Stimulated activated CD4-positive, alpha-beta T cell treated with anti-CD3 and anti-CD28 coated beads, Interleukin-2, amount 100 ng/mL, for 48 hours (primary cell): ENCODE measurements around the gene ZNF213.
"Not testable (repeated sequence)": the region's sequence is repeated elsewhere in the genome, so short reads cannot be mapped to it uniquely, and the experiment has no call there.

Experiments
- DNase-seq, 2 donors: peaks; one replicate each; pipeline ENCODE4 v3.0.0-alpha.2; 2020

ZNF213 gene

DNA sequence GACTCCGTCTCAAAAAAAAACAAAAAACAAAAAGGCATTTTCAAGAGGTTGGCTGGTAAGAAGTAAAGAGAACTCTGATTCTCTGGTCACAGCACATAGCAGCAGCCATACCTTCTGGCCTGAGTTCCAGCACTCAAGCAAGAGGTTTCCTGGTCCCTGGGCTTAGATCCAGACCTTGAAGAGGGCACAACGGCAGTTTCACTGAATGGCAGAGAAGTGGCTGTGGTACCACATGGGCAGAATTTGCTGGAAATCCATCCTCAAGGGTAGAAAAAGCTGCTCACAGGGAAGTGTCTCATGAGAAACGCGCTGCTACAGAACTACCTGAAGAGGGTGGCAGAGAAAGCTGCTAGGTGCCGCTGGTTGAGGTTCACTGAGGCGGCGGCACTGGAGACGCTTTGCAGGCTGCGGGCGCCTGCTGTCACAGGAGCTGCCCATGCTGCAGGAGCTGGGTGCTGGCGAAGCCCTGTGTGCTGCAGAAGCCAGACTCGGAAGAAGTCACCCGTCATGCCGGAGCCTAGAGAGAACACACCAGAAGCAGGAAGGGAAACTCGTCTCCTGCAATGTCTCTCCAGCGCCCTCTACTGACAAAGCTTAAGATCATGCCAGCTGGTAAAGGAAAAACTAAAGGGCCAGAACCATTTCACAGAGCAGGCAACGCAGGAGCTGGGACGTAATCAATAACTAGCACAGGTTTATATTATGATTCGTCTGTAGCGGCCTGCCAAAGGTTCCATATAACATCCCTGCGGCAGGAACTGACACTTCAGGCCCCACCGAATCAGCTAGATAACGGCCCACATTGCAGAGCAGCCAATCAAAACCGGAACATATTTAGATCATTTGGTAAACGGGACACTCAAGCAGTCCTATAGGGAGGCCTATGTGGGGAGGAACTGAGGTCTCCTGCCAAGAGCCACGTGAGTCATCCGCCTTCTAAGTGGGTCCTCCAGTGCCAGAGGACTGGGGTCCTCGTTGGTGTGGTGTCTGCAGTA lies 5.4 kb upstream of the ZNF213 start:
- peak; percentile 76 to 79 for DNase-seq

GRCh38 chr16:3131755-3132377 lies 3.0 kb upstream of the ZNF213 start:
- peak; percentile 32 to 43 for DNase-seq

DNA sequence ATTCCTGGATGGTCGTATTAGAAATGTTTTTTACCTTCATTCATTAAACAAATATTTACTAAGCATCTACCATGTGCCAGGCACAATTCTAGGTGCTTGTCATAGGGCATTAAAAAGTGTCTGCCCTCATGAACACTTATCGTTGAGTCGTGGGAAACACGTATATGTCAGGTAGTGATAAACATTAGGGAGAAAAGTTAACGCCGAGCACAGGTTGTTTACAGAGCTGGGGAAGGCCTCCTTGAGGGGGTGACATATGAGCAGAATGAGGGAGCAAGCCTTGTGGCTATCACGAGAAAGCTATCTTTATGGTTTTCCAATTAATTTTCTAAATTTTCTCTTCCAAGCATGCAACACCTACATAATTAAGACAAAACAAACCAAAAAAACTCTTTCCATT lies 985 bp upstream of the ZNF213 start:
- DNase-seq: no peak

DNA sequence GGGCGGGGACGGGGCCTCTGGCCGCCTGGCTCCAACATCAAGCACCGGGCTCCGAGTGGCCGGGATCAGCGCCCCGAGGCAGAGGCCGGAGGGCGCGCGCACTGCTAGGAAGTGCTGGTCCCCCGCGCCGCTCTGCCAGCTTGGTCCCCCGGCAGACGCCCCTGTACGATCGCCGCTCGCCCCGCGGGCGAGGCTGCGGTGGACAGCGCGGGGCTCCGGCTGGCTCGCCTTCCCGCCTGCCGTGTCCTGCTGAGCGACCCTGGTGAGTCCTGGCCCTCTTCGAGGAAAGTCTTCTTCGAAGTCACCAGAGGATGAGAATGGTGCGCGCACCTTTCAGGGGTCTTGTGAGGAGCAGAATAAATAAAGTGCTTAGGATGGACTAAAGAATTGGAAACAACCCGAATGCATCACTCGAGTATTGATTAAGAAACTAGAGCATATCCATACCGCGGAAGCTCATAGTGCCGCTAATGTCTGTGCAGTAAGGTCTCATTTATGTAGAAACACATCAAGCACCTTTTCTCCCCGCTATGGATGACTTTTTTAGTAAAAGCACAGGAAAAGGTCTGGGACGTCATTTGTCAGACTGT lies 392 bp downstream of the ZNF213 start:
- DNase-seq: no peak

GRCh38 chr16:3137267-3137666 lies 2.4 kb downstream of the ZNF213 start:
- DNase-seq: no peak

GRCh38 chr16:3138342-3138741 lies 3.5 kb downstream of the ZNF213 start:
- DNase-seq: no peak

DNA sequence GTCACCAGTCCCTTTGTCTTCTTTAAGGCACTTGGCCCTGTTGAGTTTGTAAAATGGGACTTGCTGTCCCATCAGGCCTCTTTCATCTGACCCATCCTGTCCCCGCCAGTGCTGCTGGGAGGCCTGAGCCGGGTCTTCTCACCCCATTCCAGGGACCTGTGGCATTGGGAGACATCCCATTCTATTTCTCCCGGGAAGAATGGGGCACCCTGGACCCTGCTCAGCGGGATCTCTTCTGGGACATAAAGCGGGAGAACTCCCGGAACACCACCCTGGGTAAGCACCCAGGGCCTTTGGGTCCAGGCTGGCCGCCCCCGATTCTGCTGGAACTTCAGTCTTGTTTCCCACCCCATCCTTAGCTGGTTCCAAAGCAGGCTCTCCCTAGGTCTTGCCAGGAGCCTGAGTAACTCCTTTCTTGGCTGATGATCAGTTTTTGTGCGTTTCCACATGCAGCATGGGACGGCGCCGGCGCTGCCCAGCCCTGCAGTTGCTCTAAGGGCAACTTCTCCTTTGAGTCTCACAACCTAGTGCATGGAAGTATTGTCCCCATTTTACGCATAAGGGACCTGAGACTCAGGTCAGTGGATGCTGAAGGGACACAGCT lies 4.1 kb downstream of the ZNF213 start:
- no peak for DNase-seq

DNA sequence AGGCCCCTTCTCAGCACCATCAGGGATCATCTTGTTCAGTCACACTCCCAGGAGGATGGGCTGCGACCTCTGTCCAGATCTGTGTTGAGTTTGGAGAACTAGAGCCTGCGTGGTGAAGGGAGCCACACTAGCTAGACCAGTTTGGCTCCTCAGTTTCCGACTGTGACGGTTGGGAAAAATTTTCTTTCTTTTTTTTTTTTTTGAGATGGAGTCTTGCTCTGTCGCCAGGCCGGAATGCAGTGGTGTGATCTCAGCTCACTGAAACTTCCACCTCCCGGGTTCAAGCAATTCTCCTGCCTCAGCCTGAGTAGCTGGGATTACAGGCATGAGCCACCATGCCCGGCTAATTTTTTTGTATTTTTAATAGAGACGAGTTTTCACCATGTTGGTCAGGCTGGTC lies 4.7 kb downstream of the ZNF213 start:
- DNase-seq: not testable (repeated sequence)

GRCh38 chr16:3140603-3141427 lies 6.0 kb downstream of the ZNF213 start:
- DNase-seq: no peak

GRCh38 chr16:3141781-3142311 lies 7.0 kb downstream of the ZNF213 start:
- no peak for DNase-seq

DNA sequence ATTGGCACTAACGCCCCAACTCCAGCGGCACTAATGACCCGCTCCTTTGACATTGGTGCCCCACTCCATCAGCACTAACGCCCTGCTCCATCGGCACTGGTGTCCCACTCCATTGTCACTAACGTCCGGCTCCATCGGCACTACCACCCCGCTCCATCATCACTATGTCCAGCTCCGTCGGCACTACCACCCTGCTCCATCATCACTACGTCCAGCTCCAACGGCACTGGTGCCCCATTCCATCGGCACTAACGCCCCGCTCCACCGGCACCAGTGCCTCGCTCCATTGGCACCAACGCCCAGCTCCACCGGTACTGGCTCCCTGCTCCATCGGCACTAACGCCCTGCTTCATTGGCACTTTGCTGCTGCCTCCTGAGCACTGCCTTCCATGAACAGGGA lies 7.5 kb downstream of the ZNF213 start:
- no peak for DNase-seq

- DNase-seq: no peak
Measured at GRCh38 chr16:3142770-3143169, 7.9 kb downstream of the ZNF213 start.

DNA sequence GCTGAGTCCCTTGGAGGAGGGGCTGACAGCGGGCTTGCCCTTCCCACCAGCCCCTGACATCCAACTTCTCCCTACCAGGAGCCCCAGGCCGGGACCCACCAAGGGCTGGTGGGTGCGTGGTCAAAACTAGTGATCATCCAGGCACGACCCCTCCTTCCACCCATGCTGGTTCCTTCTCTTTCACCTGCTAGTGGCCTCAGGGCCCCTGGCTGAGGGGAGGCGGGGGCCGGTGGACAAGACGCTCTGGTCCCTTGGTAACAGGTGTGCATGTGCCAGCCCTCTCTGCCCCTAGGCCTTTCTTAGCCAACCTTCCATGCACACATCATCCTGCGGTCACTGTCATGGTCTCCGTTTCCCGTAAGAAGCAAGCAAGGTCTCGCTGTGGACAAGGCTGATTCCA lies 8.4 kb downstream of the ZNF213 start:
- no peak for DNase-seq

DNA sequence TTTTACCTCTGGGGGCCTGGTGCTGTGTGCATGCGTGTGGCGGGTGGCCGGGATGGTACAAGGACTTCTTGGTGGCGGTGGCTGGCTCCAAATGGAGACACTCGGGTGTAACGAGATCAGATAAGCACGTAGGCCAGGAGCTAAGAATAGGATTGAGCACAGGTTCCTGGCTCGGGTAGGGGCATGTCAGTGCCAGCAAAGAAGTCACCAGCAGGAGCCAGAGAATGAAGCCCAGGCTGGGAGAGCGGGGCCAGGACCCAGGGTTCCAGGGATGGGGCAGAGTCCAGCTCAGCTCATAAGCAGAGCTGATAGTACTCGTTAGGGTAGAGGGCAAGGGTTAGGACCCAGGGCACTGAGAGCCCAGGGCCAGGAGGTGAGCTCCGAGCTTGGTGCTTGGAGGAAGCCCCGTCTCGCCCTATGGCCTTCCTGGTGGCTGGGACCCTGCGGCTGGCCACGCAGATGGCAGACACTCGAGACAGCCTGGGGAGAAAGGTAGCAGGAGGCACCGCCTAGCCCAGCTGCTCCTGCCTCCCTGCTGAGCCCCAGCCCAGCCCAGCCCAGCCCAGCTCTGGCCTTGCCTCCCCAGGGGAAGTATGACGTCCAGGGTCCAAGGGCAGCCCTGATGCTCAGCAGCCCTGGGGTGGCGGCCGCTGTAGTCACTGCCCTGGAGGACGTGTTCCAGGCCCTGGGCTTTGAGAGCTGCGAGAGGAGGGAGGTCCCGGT lies 8.9 kb downstream of the ZNF213 start:
- DNase-seq: no peak

GRCh38 chr16:3144321-3144983 lies 9.6 kb downstream of the ZNF213 start:
- DNase-seq: no peak

GRCh38 chr16:3145151-3145550 lies 10.3 kb downstream of the ZNF213 start:
- DNase-seq: no peak

DNA sequence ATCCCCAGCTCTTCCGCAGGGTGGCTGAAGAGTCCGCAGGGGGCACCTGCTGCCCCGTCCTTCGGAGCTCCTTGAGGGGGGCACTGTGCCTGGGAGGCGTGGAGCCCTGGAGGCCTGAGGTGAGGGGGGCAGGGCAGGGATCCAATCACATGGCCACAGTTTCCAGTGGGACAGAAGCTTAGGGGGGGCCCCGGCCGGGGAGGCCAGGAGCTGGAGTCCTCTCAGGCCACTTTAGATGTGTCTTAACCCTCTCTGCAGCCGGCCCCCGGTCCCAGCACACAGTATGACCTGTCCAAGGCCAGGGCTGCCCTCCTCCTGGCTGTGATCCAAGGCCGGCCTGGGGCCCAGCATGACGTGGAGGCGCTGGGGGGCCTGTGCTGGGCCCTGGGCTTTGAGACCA lies 10.8 kb downstream of the ZNF213 start:
- DNase-seq: no peak

DNA sequence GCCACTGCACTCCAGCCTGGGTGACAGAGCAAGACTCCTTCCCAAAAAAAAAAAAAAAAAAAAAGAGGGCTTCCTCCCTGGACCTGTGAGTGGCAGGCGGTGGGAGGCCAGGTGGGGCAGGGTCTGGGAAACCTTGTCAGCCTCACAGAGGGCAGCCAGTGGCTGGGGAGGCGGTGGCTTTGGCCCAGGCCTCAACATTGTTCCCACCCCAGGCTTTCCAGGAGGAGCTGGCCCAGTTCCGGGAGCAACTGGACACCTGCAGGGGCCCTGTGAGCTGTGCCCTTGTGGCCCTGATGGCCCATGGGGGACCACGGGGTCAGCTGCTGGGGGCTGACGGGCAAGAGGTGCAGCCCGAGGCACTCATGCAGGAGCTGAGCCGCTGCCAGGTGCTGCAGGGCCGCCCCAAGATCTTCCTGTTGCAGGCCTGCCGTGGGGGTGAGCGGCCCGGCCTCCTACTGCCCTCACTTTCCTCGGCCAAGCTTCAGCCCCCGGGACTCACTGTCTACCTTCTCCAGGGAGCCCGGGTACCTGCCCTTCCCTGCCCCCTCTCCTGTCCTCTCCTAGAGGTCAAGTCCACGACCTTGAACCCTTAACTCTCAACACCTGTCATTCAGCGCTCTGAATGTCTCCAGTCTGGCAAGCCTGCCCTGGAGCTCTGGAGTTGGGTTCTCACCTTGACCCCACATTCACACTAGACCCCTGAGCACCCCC lies 12.4 kb downstream of the ZNF213 start:
- no peak for DNase-seq

GRCh38 chr16:3147757-3148104 lies 12.9 kb downstream of the ZNF213 start:
- DNase-seq: no peak
